NCI-H146 treated with DMSO at 0.1 percent for 48 hours (cell line): ENCODE measurements around the gene RASAL1.

Experiments
- DNase-seq: peaks from one replicate; lab custom pipeline; 2025; ENCODE audit not compliant: unreplicated experiment; lab: John Stamatoyannopoulos, UW

The RASAL1 gene

GRCh38 chr12:113135178-113136127 is at the start of gene RASAL1:
TSS of gene RASAL1 (minus strand) at chr12:113135761. CDS start at chr12:113135462, 299 bp downstream.
- DNase-seq, result peak; percentile 80

GRCh38 chr12:113184900-113185179 is 49.3 kb upstream of the RASAL1 start:
- peak; percentile 48 for DNase-seq

DNA sequence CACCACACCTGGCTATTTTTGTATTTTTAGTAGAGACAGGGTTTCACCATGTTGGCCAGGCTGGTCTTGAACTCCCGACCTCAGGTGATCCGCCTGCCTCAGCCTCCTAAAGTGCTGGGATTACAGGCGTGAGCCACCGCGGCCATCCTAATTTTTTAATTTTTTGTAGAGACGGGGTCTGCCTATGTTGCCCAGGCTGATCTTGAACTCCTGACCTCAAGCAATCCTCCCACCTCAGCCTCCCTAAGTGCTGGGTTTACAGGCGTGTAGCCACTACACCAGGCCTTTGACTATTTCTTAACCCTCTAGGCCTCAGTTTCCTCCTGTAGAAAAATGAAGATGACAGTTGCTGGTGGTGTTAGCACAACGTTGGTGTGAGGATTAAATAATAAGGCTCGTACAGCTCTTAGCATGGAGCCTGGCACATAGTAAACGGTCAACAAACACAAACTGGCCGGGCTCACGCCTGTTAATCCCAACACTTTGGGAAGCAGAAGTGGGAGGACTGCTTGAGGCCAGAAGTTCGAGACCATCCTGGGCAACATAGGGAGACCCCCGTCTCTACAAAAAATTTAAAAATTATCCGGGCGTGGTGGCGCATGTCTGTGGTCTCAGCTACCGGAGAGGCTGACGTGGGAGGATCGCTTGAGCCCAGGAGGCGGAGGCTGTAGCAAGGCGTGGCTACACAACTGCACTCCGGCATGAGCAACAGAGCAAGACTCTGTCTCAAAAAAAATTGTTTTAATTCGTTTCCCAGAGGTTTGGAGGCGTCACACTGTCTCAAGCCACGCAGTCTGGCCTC is 48.7 kb upstream of the RASAL1 start:
- DNase-seq, result no peak

- no peak for DNase-seq
Measured at GRCh38 chr12:113183030-113183589, 47.5 kb upstream of the RASAL1 start.

DNA sequence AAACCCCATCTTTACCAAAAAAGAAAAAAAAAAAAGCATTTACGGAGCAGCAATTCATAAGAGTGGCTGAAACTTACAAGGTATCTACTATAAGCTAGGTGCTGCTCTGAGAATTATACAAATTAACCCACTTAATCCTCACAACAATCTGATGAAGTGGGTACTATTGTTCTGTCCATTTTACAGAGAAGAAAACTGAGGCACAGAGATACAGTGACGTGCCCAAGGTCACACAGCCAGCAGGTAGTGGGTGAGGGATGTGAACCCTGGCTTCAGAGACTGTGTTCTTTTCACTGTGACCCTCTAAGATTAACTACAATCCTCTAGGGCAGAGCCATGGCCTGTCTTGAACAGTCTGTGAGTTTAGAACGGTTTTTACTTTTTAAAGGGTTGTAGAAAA is 46.4 kb upstream of the RASAL1 start:
- no peak for DNase-seq

GRCh38 chr12:113180333-113180732 is 44.8 kb upstream of the RASAL1 start:
- no peak for DNase-seq

DNA sequence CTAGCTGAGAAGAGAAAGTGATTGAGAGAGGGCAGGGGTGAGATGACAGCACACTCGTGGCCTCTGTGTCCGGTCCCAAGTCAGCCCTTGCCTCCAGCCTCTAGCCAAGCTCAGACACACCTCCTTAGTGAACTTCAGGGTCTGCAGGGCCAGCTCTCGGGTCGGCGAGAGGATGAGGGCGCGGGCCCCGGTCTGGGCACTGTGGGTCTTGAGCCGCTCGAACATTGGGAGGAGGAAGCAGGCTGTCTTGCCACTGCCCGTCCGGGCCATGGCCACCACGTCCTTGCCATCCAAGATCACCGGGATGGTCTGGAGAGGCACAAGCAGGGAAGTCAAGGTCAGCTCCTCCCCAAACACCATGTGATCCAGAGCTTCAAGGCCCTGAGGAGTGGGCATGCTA is 43.5 kb upstream of the RASAL1 start:
- DNase-seq, result no peak

- no peak for DNase-seq
Measured at GRCh38 chr12:113174461-113175384, 39.2 kb upstream of the RASAL1 start.

DNA sequence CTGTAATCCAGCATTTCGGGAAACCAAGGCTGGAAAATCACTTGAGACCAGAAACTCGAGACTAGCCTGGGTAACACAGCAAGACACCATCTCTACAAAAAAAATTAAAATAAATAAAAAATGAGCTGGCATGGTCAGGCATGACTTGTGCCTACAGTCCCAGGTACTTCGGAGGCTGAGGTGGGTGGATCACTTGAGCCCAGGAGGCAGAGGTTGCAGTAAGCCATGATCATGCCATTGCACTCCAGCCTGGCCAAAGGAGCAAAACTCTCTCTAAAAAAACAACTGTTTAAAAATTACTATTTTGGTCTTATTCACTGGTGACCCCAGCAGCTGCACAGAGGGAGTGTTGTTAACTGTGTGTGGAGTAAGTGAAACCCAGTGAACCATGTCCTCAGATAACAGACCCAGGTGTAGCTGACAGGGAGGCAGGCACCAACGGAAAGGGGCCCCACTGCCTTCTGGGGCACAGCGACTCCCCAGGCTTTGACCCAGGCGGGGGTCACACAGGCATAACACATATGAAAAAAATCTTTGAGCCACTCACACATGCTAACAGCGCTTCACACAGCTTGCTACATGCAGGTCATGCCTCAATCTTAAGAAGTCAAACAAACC is 37.6 kb upstream of the RASAL1 start:
- DNase-seq, result no peak

DNA sequence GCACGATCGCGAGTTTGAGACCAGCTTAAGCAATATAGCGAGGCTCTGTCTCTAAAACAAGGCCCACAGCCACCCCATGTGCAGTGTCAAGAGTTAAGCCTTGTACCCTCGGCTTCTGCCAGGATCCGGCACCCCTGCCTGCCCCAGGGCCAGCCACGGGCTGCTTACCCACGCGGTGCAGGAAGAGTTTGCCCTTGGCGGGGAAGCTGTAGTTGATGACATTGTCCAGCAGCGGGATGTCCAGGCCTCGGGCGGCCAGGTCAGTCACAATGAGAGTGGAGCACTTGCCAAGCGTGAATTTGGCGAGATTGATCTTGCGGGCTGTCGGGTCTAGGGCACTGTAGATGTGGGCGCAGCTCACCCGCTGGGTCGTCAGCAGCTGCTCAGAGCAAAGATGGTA is 36.6 kb upstream of the RASAL1 start:
- no peak for DNase-seq

GRCh38 chr12:113171543-113171942 is 36.0 kb upstream of the RASAL1 start:
- DNase-seq, result no peak

DNA sequence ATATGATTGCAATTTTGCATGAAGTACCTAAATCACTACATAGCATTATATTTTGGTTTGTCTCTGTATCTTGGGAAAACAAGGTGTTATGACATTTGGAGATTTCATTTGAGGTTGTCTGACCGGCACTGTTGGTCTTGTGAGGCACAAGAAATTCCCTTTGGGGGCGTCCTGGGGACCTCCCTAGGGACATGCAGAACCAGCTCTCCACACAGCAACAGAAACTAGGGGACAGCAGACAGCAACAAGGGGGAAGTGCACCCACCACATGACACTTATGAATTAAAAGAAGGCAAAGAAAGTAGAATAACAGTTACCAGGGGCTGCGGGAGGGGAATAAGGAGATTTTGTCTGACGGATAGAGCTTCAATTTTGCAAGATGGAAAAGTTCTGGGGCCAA is 35.4 kb upstream of the RASAL1 start:
- DNase-seq, result no peak

DNA sequence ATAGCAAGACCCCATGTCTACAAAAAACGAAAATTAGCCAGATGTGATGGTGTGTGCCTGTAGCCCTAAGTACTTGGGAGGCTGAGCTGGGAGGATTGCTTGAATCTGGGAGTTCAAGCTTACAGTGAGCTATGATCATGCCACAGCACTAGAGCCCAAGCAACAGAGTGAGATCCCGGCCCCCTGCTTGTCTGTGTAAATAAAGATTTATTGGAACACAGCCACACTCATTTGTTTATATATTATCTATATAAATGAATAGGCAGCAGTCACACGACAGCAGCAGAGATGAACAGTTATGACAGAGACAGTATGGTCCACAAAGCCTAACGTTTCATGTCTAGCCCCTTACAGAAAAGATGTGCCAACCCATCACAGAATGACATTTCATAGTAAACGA is 34.9 kb upstream of the RASAL1 start:
- DNase-seq, result no peak

DNA sequence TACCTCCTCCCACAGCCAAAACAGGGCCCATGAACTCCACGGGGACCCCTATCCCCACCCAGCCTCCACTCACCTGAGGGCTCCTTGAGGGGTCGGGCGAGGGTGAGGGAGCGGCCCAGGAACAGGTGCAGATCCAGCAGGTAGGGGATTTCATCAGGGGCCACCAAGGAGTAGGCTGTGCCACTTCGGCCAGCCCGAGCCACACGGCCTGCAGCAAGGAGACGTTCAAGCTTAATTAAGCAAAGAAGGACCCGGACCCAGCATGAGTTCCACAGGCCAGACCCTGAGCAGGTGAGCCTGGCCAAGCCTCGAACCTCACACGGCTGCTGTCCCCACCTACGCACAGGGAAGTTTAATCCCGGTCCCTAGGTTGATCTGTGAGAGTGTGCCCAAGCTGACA is 34.1 kb upstream of the RASAL1 start:
- DNase-seq, result no peak

DNA sequence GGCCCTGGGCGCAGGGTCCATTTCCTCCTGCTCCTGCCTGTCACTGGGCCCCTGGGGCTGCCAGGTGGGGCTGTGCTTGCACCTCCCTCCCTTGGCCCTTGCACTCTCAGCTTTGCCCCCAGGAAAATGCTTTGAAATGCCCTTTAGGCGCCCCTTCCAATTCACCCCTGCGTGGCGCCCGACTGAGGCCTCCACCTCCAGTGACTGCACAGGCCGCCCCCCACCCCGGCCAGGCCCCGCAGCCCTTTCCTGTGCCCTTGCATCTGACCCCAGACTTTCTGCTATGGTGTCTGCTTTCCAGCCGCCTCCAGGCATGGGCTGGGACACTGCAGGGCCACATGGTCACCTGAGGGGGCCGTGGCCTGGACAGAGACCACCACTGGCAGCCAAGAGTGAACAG is 32.3 kb upstream of the RASAL1 start:
- DNase-seq, result no peak

DNA sequence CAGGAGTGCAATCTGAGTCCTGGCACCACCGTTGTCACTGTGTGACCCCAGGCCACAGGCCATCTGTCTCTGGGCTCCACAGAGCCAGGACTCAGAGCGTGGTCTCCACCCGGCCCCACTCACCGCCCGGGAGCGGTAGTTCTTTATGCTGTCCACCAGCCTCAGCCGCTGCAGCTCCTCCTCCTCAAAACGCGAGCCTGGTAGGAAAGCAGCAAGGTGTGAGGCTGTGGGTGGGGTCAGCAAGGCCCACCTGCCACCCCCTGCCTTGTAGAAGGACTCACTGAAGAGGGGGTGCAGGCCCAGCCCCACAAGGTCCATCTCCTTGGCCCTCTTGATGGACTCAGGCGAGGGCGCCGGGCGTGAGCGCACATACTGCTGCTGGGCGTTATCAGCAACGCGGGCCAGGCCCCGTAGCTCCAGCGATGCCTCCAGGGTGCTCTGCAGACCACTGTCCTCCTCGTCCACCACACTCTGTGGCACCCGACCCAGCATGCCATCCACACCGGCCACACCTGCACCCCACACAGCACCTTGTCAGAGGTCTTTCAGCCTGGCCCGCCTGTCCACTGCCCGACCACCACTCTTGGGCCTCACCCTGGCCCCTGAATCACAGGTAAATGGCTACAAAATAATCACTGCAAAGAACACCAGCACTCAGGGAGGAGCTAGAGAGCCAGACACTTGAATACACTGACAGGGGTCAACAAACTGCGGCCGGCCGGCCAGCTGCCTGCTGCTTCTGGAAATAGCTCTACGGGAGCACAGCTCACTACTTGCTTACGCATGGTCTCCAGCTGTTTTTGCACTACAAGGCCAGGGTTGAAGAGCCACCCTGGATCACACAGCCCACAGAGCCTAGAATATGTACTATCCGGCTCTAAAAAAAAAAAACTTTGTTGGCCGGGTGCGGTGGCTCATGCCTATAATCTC is 30.2 kb upstream of the RASAL1 start:
- DNase-seq, result no peak

DNA sequence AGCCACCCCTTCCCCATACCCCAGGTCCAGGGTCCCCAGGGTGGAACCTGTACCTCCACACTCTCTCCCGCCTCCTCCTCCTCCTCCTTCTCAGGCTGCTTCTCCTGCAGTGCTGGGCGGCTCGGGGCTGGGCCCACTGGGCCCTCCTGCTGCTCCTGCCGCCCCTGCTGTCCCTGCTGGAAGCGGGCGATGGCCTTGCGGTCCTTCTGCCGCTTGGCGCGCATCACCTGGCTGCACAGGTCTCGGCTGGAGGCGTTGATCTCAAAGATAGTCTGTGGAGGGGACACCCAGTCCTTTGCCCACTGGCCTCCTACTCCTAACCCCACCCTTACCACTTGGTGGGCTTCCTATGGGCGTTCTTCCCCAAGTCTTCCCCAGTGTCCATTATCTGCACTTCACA is 28.5 kb upstream of the RASAL1 start:
- no peak for DNase-seq

GRCh38 chr12:113163030-113163360 is 27.4 kb upstream of the RASAL1 start:
- no peak for DNase-seq
